CD4-positive, alpha-beta T cell (primary cell): Measurements from ENCODE around the gene CAMSAP2. TPM values are rescaled to one million over a fixed set of nuclear protein-coding genes. Genes with fewer than 3 reads are reported as not detected.

Experiments
- ATAC-seq: fragments of 200-7000 bp; cut with Tn5 transposase; one replicate; pipeline ENCODE4 v1.10.0; 2022; ENCODE audit warnings: mild to moderate bottlenecking; ENCODE audit not compliant: poor library complexity
- CTCF ChIA-PET: fragments of 350-600 bp; sonication (Branson Sonifier 250); formaldehyde crosslinking; loops from one replicate; lab custom pipeline; 2021; ENCODE audit warnings: antibody characterized with exemption, inconsistent platforms; lab: Charles Lee
- POLR2A ChIA-PET: fragments of 350-600 bp; sonication (Branson Sonifier 250); formaldehyde crosslinking; loops from one replicate; lab custom pipeline; 2021; ENCODE audit warnings: antibody characterized with exemption, inconsistent platforms; lab: Charles Lee
- DNase-seq, 14 experiments: peaks; one replicate each; pipeline ENCODE4 v3.0.0-alpha.2; 2013 to 2020; ENCODE audit warnings: mixed read lengths in 2 of 14
- H3K27ac ChIP-seq, 2 donors: one replicate each; pipeline versions ENCODE4 v1.5.1 to v1.7.0; 2013; ENCODE audit warnings: low read length in 2 of 2, low read depth in 1 of 2, mild to moderate bottlenecking in 1 of 2
- H3K27me3 ChIP-seq, 2 experiments: 1 replicate in 1 of 2; 2 replicates in 1 of 2; pipeline versions ENCODE4 v1.6.1 to v1.7.0; 2013; ENCODE audit warnings: low read length in 2 of 2, control low read depth in 1 of 2, mild to moderate bottlenecking in 1 of 2, moderate library complexity in 1 of 2; ENCODE audit not compliant: insufficient read depth in 2 of 2, control insufficient read depth in 1 of 2
- H3K36me3 ChIP-seq: one replicate; pipeline ENCODE4 v1.6.1; 2013; ENCODE audit warnings: low read length, control low read depth; ENCODE audit not compliant: insufficient read depth
- H3K4me1 ChIP-seq: one replicate; pipeline ENCODE4 v1.6.1; 2013; ENCODE audit warnings: low read length, control low read depth; ENCODE audit not compliant: insufficient read depth
- H3K4me3 ChIP-seq: one replicate; pipeline ENCODE4 v1.5.1; 2013; ENCODE audit warnings: mild to moderate bottlenecking, low read length, moderate library complexity
- H3K9me3 ChIP-seq, 2 experiments: 1 replicate in 1 of 2; 2 replicates in 1 of 2; pipeline versions ENCODE4 v1.6.1 to v1.7.0; 2013; ENCODE audit warnings: low read length in 2 of 2, mild to moderate bottlenecking in 2 of 2, control low read depth in 1 of 2, moderate library complexity in 1 of 2; ENCODE audit not compliant: control insufficient read depth in 1 of 2, insufficient read depth in 1 of 2
- H3K27ac Mint-ChIP-seq: one replicate; pipeline ENCODE4 v1.8.0; 2020; ENCODE audit warnings: mixed read lengths
- H3K27me3 Mint-ChIP-seq: one replicate; pipeline ENCODE4 v1.8.0; 2021; ENCODE audit warnings: mixed read lengths
- H3K36me3 Mint-ChIP-seq: one replicate; pipeline ENCODE4 v1.8.0; 2021; ENCODE audit warnings: low read depth, mixed read lengths
- H3K4me1 Mint-ChIP-seq: one replicate; pipeline ENCODE4 v1.8.0; 2021; ENCODE audit warnings: low read depth, mixed read lengths
- H3K4me3 Mint-ChIP-seq: one replicate; pipeline ENCODE4 v1.8.0; 2020; ENCODE audit warnings: mild to moderate bottlenecking, mixed read lengths
- H3K9me3 Mint-ChIP-seq: one replicate; pipeline ENCODE4 v1.8.0; 2020; ENCODE audit warnings: mixed read lengths
- intact Hi-C, 2 experiments: fragments of 100-400 bp; cut with DNase I in 1 of 2; cut with micrococcal nuclease in 1 of 2; formaldehyde crosslinking; loops; one replicate each; pipeline versions ENCODE4 v1.15.1 to v1.9.0; 2023 to 2025; cut with DNase I, micrococcal nuclease
- total RNA-seq, 174 experiments: library from RNA in 2 of 174; stranded (reverse) in 2 of 174; gene quantifications; one replicate each; pipeline ENCODE4 v1.2.3 and lab custom pipeline; 2021 to 2026
- TF ChIP-seq, protein P1 (sequence below): fragments of 200-600 bp; IDR thresholded peaks from one replicate; pipeline ENCODE4 v1.8.0; 2022; ENCODE audit warnings: antibody characterized with exemption, mild to moderate bottlenecking

Gene CAMSAP2
- total RNA-seq, 2 experiments from 2014 or later, result 4.4 to 5.7 TPM

DNA sequence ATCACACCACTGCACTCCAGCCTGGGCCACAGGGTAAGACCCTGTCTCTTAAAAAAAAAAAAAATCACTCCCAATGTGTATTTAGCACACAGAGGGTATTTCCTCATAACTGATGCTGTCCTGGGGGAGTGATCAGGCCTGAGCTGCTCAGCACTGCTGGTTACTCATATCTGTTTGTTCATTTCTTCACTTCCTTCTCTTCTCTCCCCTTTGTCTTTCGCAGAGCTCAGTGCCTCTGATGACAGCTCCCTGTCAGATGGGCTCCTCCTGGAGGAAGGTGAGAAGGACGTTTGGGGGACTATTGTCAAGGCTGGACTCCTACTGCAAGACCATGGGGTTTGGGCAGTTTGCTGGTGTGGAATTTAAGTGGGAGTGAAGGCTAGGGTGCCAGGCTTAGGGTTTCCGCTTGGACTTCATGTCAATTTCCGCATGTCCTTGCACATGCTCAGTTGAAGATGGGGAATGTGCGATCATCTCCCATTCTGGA, 169.0 kb downstream of the CAMSAP2 start:
- TF ChIP-seq, protein P1, sequence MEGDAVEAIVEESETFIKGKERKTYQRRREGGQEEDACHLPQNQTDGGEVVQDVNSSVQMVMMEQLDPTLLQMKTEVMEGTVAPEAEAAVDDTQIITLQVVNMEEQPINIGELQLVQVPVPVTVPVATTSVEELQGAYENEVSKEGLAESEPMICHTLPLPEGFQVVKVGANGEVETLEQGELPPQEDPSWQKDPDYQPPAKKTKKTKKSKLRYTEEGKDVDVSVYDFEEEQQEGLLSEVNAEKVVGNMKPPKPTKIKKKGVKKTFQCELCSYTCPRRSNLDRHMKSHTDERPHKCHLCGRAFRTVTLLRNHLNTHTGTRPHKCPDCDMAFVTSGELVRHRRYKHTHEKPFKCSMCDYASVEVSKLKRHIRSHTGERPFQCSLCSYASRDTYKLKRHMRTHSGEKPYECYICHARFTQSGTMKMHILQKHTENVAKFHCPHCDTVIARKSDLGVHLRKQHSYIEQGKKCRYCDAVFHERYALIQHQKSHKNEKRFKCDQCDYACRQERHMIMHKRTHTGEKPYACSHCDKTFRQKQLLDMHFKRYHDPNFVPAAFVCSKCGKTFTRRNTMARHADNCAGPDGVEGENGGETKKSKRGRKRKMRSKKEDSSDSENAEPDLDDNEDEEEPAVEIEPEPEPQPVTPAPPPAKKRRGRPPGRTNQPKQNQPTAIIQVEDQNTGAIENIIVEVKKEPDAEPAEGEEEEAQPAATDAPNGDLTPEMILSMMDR, result no peak
- no peak for DNase-seq
- Mint-ChIP-seq H3K4me3 (no peak overlapping the region), H3K36me3 (no peaks in the 10 kb centered on the region), H3K4me1 (peaks cover 10% of the 10 kb centered on the region), H3K27ac (no peak overlapping the region), H3K9me3 (no peaks in the 10 kb centered on the region), H3K27me3 (no peaks in the 10 kb centered on the region)
- CTCF ChIA-PET, result no interaction called here
- intact Hi-C loops, result no loop called here
- peaks cover 25% of the 10 kb centered on the region for H3K4me1 ChIP-seq
- no peak overlapping the region for H3K4me3 ChIP-seq
- H3K9me3 ChIP-seq, result no peaks in the 10 kb centered on the region
- no peak for ATAC-seq
- no peaks in the 10 kb centered on the region for H3K27me3 ChIP-seq
- H3K36me3 ChIP-seq, result no peaks in the 10 kb centered on the region
- H3K27ac ChIP-seq, result no peak overlapping the region
- POLR2A ChIA-PET, result interaction anchor here (0.6 kb wide), 1 partner anchor 11 kb away, joined by 3 read pairs; no protein-coding TSS in a partner anchor

DNA sequence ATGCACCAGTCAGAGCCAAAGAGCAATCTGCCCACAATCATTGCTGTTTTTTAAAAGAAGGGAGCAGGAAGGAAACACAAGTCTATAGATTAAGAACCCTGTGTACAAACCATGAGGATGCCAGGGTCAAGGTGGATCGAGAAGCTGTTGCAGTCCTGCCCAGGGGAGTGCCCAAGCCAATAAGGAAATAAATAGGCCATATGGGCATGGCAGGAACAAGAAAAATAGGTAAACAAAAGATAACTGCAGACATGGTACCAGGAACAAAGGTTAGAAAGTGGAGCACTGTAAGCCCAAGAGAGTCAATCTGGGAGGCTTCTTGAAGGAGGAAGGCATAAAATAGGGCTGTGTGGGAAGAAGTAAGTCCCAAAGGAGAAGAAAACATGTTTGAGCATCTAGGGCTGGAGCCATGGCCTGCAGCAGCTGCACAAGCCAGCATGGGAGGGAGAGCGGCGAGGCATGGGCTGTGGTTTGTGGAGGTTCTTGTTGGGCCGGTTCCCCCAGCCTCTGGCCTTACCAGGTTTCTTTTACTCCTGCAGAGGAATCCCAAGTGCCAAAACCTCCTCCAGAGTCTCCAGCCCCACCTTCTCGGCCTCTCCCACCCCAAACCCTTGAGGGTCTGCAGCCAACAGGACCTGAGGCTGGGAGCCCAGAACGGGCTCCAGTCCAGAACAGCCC, 169.6 kb downstream of the CAMSAP2 start:
- Mint-ChIP-seq H3K36me3 (no peaks in the 10 kb centered on the region), H3K4me1 (peaks cover 10% of the 10 kb centered on the region), H3K4me3 (no peak overlapping the region), H3K27ac (no peak overlapping the region), H3K9me3 (no peaks in the 10 kb centered on the region), H3K27me3 (no peaks in the 10 kb centered on the region)
- TF ChIP-seq, protein P1, result no peak
- ChIA-PET CTCF (no interaction called here), POLR2A (interaction anchor here (0.6 kb wide), 1 partner anchor 12 kb away, joined by 3 read pairs; no protein-coding TSS in a partner anchor)
- intact Hi-C loops, result no loop called here
- no peaks in the 10 kb centered on the region for H3K27me3 ChIP-seq
- DNase-seq (no peak), ATAC-seq (no peak)
- H3K4me1 ChIP-seq, result peaks cover 25% of the 10 kb centered on the region
- no peak overlapping the region for H3K27ac ChIP-seq
- H3K36me3 ChIP-seq, result no peaks in the 10 kb centered on the region
- H3K4me3 ChIP-seq, result no peak overlapping the region
- no peaks in the 10 kb centered on the region for H3K9me3 ChIP-seq

DNA sequence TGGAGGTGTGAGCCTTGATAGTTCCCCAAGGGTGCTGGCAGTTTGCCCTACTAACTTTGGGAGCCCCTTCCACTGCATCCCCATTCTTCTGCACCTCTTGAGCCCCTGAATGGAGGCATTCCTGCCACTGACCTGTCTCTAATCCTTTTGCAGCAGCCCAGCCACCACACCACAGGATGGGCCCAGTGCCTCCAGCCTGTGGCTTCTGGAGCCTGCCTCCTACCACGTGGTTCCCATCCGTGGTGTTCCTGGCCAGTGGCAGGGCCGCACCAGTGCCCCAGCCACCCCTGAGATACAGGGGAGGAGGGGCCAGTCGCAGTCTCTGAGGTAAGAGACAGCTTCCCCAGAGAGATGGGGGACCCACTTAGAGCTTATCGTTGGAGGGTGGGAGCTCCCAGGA, 170.4 kb downstream of the CAMSAP2 start:
- CTCF ChIA-PET, result no interaction called here
- TF ChIP-seq, protein P1, result no peak
- Histone ChIP-seq H3K27ac (no peak overlapping the region), H3K4me3 (no peak overlapping the region), H3K4me1 (peaks cover 25% of the 10 kb centered on the region), H3K27me3 (no peaks in the 10 kb centered on the region), H3K9me3 (no peaks in the 10 kb centered on the region), H3K36me3 (no peaks in the 10 kb centered on the region)
- ATAC-seq (no peak), DNase-seq (no peak)
- Mint-ChIP-seq H3K9me3 (no peaks in the 10 kb centered on the region), H3K4me1 (peaks cover 10% of the 10 kb centered on the region), H3K27me3 (no peaks in the 10 kb centered on the region), H3K36me3 (no peaks in the 10 kb centered on the region), H3K4me3 (no peak overlapping the region), H3K27ac (no peak overlapping the region)
- intact Hi-C loops, result no loop called here
- POLR2A ChIA-PET, result no interaction called here
